SU-DHL-6 (cell line): Measurements from ENCODE around the gene GSK3A.

Experiments
- CTCF ChIP-seq: fragments of 200-600 bp; sonication (generic); IDR thresholded peaks from one replicate; pipeline ENCODE4 v1.5.1; 2017; ENCODE audit warnings: antibody characterized with exemption, mild to moderate bottlenecking, low read length, moderate library complexity; ENCODE audit not compliant: insufficient read depth, poor library complexity, severe bottlenecking
- EZH2phosphoT487 ChIP-seq: fragments of 200-600 bp; sonication (generic), shearing (Covaris generic); conservative IDR thresholded peaks from 2 replicates; pipeline ENCODE4 v1.6.1; 2018; ENCODE audit warnings: mild to moderate bottlenecking, antibody characterized with exemption, low read length, moderate library complexity, mixed read lengths

GRCh38 chr19:42277821-42278451 is 35.5 kb upstream of the GSK3A start:
- TF ChIP-seq CTCF (no peak), EZH2phosphoT487 (no peak)
